Heart left ventricle (tissue), 13 donors: ENCODE results near the gene SUCO.

Experiments used
- POLR2A ChIP-seq, 2 donors: fragments of 450-650 bp; IDR thresholded peaks; one replicate each; pipeline ENCODE4 v1.6.1; 2017; ENCODE audit warnings: antibody characterized with exemption in 2 of 2, mild to moderate bottlenecking in 2 of 2, moderate library complexity in 2 of 2
- TF ChIP-seq, protein P1 (sequence below), 12 donors: fragments of 200-600 bp; sonication (generic) in 4 of 12; IDR thresholded peaks; one replicate each; pipeline versions ENCODE4 v1.5.0 to v1.8.0; 2018 to 2022; ENCODE audit warnings: antibody characterized with exemption in 12 of 12, mild to moderate bottlenecking in 5 of 12
- donor health status: ischemic (EF 13 %, LVEDD 7.1; RV severe dilation, severe dysfunction).
- donor health status: DM: no; HTN: yes; CAD: no.
- donor health status: DM: no; HTN: no; CAD: no.
- donor health status: ischemic (EF 25% LVEDD 6.9; RV normal size, moderate dysfunction).
- donor health status: ischemic (EF 25% LVEDD 5.7; RV mildly dilated, moderate dysfunction).
- donor health status: ischemic (EF 35%, LVEDD 5.7; RV mildly dilated, moderate dysfunction).
- donor health status: nonischemic (EF 11% LVEDD 7.7; RV severe dilation, severe dysfunction).
- donor health status: DM: yes; HTN: yes; CAD: no.
- donor health status: PGD.
- donor health status: ischemic (EF 29% LVEDD 5.4; RV normal size, mild dysfunction).
- donor health status: nonischemic (EF 23%, LVEDD 6.1; RV moderate dilation, normal function).

DNA sequence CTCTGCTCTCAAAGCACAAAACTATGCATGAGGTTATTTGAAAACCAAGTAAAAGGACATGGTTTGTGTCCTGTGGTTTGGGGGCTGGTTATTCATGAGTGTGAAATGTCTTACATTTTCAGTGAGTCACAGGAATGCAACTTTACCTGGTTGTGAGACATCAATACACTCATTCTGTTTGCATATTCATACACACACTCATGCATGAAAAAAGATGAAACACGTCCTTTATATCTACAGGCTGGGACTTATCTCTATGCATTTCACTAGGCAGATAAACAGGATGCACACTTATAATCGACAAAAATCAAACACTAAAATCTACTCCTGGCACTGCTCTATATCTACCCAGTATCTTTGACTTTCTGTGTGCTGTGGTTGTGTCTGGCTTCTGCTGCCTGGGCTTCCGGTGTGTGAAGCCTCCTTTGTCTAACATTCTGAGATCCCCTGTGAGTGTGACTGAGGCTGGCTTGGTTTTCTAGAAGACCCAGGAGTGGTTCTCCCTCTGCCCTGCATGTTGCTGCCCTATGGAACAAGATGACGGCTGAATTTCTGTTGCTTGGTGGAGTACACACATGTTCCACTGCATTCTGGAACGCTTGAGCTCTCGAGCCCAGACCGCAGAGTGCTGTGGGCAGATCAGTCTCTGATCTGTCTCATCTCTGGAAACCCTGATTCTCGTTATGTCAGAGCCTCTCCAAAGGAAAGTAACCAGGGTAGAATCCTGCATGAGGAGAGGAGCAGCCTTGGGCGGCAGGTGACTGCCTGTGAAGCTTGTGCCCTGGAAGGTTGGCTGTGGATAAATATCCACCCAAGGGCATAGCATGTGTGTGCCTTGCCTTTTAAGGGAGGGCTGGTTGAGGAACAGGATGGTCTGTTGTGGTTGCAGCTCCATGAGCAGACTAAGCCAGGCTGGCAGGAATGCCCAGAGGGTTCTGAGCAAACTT is 106.2 kb downstream of the SUCO start:
- TF ChIP-seq, protein P1, sequence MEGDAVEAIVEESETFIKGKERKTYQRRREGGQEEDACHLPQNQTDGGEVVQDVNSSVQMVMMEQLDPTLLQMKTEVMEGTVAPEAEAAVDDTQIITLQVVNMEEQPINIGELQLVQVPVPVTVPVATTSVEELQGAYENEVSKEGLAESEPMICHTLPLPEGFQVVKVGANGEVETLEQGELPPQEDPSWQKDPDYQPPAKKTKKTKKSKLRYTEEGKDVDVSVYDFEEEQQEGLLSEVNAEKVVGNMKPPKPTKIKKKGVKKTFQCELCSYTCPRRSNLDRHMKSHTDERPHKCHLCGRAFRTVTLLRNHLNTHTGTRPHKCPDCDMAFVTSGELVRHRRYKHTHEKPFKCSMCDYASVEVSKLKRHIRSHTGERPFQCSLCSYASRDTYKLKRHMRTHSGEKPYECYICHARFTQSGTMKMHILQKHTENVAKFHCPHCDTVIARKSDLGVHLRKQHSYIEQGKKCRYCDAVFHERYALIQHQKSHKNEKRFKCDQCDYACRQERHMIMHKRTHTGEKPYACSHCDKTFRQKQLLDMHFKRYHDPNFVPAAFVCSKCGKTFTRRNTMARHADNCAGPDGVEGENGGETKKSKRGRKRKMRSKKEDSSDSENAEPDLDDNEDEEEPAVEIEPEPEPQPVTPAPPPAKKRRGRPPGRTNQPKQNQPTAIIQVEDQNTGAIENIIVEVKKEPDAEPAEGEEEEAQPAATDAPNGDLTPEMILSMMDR (IDR thresholded peaks at IDR 0.05): no peak
- no peak for TF ChIP-seq POLR2A (IDR thresholded peaks at IDR 0.05)
